ENCODE results near the gene MAP3K10. TPM values are rescaled to one million over a fixed set of nuclear protein-coding genes. Genes with fewer than 3 reads are reported as not detected.

The MAP3K10 gene
- total RNA-seq, 2 experiments from 2014 or later: 20.8 to 21.7 TPM

- Mint-ChIP-seq H3K27me3 (no peaks in the 10 kb centered on the region), H3K4me3 (no peak overlapping the region), H3K36me3 (ENCODE audit: low read depth) (peaks cover 73% of the 10 kb centered on the region), H3K9me3 (no peaks in the 10 kb centered on the region), H3K4me1 (ENCODE audit: low read depth) (no peaks in the 10 kb centered on the region), H3K27ac (no peak overlapping the region)
- Histone ChIP-seq H3K4me1 (ENCODE audit: insufficient read depth, low read length) (no peaks in the 10 kb centered on the region), H3K27me3 (ENCODE audit: control insufficient read depth in 1 of 2, insufficient read depth in 2 of 2, low read length in 2 of 2) (no peaks in the 10 kb centered on the region), H3K36me3 (ENCODE audit: insufficient read depth, low read length) (peaks cover 71% of the 10 kb centered on the region), H3K4me3 (ENCODE audit: low read length) (no peak overlapping the region), H3K9me3 (ENCODE audit: control insufficient read depth in 1 of 2, insufficient read depth in 1 of 2, low read length in 2 of 2) (no peaks in the 10 kb centered on the region), H3K27ac (ENCODE audit: low read depth in 1 of 2, low read length in 2 of 2) (no peak overlapping the region)
- intact Hi-C loops (cut with DNase I, micrococcal nuclease): no loop called here
- no peak for DNase-seq
- TF ChIP-seq CTCF (IDR thresholded peaks at IDR 0.05): no peak
- POLR2A ChIA-PET: no interaction called here
- ATAC-seq (ENCODE audit: poor library complexity): no peak
- CTCF ChIA-PET: no interaction called here
These were observed 45.1 kb downstream of the MAP3K10 start for GRCh38 chr19:40236366-40236765.

- H3K4me1 ChIP-seq (ENCODE audit: insufficient read depth, low read length): no peaks in the 10 kb centered on the region
- H3K27ac ChIP-seq (ENCODE audit: low read depth in 1 of 2, low read length in 2 of 2): no peak overlapping the region
- H3K27me3 Mint-ChIP-seq: no peaks in the 10 kb centered on the region
- no peaks in the 10 kb centered on the region for H3K9me3 ChIP-seq (ENCODE audit: control insufficient read depth in 1 of 2, insufficient read depth in 1 of 2, low read length in 2 of 2)
- H3K4me3 Mint-ChIP-seq: no peak overlapping the region
- H3K27ac Mint-ChIP-seq: no peak overlapping the region
- POLR2A ChIA-PET: no interaction called here
- peaks cover 85% of the 10 kb centered on the region for H3K36me3 Mint-ChIP-seq (ENCODE audit: low read depth)
- no peak for ATAC-seq (ENCODE audit: poor library complexity)
- peaks cover 85% of the 10 kb centered on the region for H3K36me3 ChIP-seq (ENCODE audit: insufficient read depth, low read length)
- H3K9me3 Mint-ChIP-seq: no peaks in the 10 kb centered on the region
- no peak for TF ChIP-seq CTCF (IDR thresholded peaks at IDR 0.05)
- CTCF ChIA-PET: no interaction called here
- intact Hi-C loops (cut with DNase I, micrococcal nuclease): no loop called here
- no peak for DNase-seq
- H3K27me3 ChIP-seq (ENCODE audit: control insufficient read depth in 1 of 2, insufficient read depth in 2 of 2, low read length in 2 of 2): no peaks in the 10 kb centered on the region
- H3K4me3 ChIP-seq (ENCODE audit: low read length): no peak overlapping the region
- no peaks in the 10 kb centered on the region for H3K4me1 Mint-ChIP-seq (ENCODE audit: low read depth)
These were observed 46.6 kb downstream of the MAP3K10 start for GRCh38 chr19:40237791-40238190.

- H3K36me3 Mint-ChIP-seq (ENCODE audit: low read depth): peaks cover 83% of the 10 kb centered on the region
- intact Hi-C loops (cut with DNase I, micrococcal nuclease): no loop called here
- ATAC-seq (ENCODE audit: poor library complexity): no peak
- no peak overlapping the region for H3K27ac Mint-ChIP-seq
- H3K4me3 Mint-ChIP-seq: no peak overlapping the region
- ChIA-PET CTCF (no interaction called here), POLR2A (no interaction called here)
- Histone ChIP-seq H3K4me1 (ENCODE audit: insufficient read depth, low read length) (no peaks in the 10 kb centered on the region), H3K9me3 (ENCODE audit: control insufficient read depth in 1 of 2, insufficient read depth in 1 of 2, low read length in 2 of 2) (no peaks in the 10 kb centered on the region), H3K4me3 (ENCODE audit: low read length) (no peak overlapping the region), H3K27me3 (ENCODE audit: control insufficient read depth in 1 of 2, insufficient read depth in 2 of 2, low read length in 2 of 2) (no peaks in the 10 kb centered on the region), H3K27ac (ENCODE audit: low read depth in 1 of 2, low read length in 2 of 2) (no peak overlapping the region), H3K36me3 (ENCODE audit: insufficient read depth, low read length) (peaks cover 78% of the 10 kb centered on the region)
- no peak for TF ChIP-seq CTCF (IDR thresholded peaks at IDR 0.05)
- no peaks in the 10 kb centered on the region for H3K9me3 Mint-ChIP-seq
- no peak for DNase-seq
- H3K27me3 Mint-ChIP-seq: no peaks in the 10 kb centered on the region
- no peaks in the 10 kb centered on the region for H3K4me1 Mint-ChIP-seq (ENCODE audit: low read depth)
These were observed 47.5 kb downstream of the MAP3K10 start for GRCh38 chr19:40238775-40239174.
